HG03575 (cell line): ENCODE measurements around the gene ERF.
"Not testable (repeated sequence)": the region's sequence is repeated elsewhere in the genome, so short reads cannot be mapped to it uniquely, and the experiment has no call there.

Source experiments
- ATAC-seq: cut with Tn5 transposase; IDR thresholded peaks from one replicate; pipeline ENCODE4 v1.9.1; 2021; ENCODE audit not compliant: unreplicated experiment, insufficient number of reproducible peaks, low FRiP score; ENCODE audit errors: extremely low read depth

The ERF gene

DNA sequence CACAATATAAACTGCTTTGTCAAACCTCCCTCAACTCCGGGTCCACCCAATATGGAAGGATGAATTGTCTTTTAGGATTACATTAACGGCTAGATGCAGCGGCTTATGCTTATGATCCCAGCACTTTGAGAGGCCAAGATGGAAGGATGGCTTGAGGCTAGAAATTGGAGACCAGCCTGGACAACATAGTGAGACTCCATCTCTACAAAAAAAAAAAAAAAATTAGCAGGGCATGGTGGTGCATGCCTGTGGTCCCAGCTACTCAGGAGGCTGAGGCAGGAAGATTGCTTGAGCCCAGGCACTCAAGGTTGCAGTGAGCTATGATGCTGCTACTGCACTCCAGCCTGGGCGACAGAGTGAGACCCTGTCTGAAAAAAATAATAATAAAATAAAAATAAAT lies 11.2 kb upstream of the ERF start:
- not testable (repeated sequence) for ATAC-seq

DNA sequence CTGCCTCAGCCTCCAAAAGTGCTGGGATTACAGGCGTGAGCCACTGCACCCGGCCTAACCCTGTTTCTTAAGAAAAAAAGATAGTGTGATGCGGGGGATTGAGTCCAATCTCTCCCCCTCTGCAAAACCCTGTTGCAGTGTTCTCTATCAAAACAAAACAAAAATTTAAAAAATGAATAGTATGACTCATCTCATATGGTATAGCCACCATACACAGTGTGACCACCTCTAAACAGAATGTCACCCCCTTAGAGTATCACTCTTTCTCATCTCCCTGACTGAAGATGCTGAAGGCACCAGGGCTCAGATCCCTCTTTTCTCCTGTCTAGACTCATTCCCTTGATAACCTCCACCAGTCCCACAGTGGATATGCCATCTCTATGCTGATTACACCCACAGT lies 6.8 kb upstream of the ERF start:
- ATAC-seq, result no peak

DNA sequence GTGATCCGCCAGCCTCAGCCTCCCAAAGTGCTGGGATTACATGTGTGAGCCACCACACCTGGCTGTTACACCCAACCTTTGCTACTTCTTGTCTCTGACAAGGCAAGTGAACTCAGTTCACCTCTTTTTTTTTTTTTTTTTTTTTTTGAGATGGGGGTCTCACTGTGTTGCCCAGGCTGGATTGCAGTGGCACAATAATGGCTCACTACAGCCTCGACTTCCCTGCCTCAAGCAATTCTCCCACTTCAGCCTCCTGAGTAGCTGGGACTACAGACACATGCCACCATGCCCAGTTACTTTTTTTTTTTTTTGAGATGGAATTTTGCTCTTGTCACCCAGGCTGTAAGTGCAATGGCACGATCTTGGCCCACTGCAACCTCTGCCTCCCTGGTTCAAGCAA lies 2.9 kb upstream of the ERF start:
- not testable (repeated sequence) for ATAC-seq

DNA sequence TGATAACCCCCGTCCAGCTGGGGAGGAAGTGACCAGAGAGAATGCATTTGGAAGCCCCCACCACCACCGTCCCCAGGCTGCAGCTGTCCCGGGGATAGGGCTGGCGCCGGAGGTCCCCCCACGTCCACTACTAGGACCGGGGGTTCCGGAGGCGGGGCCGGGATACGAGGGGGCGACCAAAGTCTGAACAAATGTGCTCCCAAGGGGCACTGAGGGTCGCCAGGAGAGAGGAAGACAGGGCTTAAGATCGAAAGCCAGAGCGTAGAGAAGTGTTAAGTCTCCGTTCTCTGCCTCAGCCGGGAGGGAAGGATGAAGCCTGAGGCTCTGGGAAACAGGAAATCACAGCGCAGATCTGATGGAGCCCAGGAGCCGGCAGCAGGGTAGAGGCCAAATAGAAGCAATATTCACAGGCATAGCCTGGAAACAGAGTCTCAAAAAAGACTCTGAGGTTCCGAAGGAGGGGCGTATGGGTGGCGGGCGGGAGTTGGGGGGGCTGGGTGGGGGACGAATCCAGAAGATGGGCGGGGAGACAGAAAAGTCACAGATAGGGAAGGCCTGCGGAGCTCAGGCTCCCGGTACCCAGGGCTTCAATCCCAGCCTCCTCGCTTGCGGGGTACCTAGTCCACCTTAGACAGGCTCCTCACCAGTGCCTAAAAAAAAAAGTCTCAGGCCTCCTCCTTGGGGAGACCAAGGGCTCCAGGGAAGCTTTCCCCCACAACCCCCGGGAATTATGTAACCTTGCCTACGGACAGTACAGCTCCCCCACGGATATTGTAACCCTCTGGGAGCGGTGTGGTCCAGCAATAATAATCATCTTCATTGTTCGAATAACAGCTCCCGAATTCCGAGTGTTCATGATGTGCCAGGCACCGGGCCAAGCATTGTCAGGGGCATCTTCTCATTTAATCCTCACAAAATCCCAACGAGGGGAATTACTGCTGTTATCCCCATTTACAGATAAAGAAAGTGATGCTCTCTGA lies 1.1 kb upstream of the ERF start:
- no peak for ATAC-seq

DNA sequence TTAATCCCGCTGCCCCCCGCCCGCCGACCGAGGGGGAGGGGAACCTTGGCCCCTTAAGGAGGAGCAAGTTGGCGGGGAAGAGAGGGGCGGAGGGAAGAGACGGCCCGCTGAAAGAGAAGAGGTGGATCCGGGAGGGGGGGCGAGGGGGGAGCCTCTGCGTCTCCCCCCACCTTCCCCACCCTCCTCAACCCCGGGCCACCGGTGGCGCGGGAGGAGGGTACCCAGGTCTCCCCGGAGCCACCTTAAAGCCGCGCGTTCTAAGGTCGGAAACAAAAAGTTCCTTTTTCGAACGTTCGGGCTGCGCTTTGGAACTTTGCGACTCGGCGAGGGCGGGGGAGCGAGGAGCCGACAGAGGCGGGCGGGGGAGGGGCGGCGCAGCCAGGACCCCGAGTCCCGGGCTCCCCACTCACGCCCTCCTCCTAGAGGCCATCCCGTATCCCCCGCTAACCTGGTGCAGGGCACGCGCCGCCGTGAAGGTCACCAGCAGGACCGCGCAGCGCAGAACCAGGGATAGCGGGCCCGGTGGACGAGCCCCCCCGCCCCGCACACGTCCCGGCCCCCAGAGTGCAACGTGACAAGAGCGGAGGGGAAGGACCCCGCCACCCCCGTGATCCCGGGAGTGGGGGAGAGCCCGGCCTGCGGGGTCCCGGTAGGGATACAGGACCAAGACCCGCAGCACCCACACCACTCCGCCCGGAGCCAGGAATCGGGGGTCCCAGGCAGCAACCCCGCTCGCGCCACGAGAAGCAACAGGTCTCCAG lies 659 bp downstream of the ERF start:
- ATAC-seq, result no peak

DNA sequence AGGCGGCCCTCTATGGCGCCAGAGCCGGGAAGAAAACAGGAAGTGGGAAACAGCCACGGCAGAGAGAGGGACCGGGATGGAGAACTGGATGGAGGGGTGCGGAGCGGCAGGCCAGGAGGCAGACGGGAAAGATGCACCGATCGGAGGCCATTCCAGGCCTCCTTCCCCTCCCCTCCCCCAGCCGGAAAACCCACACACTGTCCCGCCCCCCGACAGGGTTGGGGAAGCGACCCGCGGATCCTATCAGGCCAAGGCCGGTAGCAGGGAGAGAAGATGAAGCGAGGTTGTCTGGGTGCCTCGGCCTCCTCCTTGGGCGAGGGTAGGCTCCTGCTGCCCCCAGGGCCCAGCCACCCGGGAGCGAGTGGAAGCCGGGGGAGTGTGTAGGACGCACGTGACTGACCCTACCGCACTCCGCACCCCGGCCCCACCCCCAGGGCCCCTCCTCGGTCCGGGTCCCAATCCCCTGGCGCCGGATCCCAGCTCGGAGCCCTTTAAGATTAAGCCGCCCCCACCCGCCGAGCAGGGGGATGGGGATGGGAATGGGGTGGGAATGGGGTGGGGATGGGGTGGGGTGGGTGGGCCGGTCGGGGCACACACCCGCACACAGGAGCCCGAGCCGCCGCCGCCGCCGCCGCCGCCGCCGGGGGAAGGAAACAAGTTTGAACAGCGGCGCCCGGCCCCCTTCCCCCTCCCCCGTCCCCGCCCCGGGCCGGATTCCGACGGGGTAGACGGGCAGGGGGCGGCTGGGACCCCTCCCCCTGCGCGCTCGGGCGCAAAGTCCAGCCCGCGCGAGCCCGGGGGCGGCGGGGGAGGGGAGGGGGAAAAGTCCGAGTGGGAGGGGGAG lies 1.5 kb downstream of the ERF start:
- ATAC-seq, result no peak

DNA sequence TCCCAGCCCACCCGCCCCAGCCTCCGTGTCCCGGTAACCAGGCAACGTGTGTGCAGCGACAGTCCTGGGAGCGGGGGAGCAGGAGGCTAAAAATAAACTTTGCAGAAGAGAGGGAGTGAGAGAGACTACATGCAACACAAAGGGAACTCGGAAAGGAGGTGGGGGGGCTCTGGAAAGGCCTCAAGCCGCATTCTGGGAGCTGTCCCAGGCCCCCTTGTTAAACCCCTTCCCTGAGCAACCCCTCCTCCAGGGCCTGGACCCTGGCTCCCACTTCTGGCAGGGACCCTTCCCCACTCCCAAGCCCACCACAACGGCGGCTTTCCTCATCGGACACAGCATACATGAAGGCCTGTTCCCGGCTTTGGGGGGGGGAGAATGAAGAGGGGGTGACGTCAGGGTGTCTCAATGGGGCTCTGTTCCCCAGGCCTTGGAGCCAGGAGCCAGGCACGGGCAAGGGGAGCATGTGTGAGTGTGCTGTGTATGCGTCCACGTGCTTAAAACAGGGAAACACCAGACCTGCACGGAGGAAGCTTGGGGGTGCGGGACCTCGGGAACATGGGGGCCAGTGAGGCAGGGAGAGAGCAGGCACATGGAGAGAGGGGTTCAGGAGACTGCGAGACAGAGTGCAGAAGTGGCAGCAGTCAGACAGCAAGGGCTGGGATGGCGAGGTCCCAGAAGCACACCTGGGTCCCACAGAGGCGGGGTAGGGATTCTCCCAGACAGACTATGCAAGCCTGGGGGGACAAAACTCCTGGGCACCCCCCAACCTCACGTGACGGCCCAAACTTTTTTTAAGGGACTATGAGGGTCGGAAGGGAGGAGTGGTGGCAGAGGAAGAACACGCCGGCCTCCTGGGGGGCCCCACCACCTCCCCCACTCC lies 2.3 kb downstream of the ERF start:
- ATAC-seq, result no peak

DNA sequence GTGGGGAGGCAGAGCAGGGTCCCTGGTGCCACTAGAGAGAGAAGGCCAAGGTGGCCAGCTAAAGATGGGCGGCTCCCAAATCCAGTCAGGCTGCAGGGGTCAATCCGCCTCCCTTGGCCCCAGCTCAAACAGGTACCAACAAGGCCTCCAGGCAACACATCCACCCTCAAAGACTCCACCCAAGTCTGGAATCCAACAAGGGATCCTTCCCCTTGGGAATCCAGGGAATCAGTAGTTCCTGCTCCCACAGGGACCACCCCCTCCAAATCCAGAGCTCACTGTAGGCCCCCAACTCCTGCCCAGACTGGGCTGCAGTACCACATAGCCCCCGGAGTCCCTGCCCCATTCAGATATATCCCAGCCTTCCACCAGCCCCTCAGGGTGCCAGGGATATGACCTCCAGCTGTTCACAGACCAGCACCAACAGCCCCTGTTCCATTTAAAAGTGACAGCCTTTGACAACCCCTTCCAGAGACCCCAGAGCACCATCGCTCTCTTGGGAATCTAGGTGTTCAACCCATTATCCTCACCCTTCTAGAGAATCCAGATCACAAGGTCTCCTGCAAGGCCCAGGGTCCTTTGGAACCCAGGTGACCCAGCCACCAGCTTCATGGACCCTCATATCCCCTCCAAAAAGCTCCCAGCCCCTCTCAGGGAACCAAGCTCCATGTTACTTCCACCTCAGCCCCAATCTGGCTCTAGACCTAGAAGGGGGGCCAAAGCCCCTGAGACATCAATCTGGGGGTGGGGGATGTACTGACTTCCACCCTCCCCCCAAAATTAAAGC lies 3.2 kb downstream of the ERF start:
- ATAC-seq, result no peak

DNA sequence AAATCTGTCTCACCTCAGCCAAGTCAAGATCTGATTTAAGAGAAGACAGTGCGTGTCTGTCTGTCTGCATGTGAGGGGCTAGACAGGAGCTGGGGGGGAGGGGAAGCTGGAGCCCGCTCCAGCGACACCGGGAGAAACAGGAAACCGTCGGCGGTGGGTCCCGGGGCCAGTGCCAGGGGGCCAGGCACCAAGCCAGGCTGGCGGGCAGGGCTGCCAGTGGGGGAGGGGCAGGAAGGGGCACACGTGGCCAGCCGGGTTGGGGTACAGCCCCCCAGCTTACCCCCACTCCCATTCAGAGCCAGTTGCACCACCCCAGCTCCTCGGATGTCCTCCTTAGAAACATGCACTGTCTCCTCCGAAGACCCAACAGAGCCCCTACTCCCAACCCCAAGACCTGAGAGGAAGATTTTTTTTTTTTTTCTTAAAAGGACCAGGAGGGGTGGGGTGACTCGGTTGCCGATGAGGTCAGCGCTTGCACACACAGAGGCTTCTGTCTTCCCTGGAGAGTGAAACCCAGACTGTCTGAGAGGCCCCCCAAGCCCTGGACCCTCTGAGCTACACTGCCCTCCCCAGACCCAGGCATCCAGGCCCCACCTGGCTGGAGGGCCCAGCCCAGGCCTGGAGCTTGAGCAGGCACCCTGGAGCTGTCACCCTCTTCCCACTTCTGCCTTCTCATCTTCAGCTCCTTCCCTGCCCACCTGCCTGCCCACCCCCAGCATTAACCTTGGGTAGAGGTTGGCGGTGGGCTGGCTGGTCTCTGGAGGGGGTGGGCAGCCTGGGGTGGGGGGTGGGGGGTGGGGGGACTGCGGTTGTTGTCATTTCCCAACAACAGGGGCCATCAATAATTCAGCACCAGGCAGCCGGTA lies 4.0 kb downstream of the ERF start:
- ATAC-seq, result no peak

DNA sequence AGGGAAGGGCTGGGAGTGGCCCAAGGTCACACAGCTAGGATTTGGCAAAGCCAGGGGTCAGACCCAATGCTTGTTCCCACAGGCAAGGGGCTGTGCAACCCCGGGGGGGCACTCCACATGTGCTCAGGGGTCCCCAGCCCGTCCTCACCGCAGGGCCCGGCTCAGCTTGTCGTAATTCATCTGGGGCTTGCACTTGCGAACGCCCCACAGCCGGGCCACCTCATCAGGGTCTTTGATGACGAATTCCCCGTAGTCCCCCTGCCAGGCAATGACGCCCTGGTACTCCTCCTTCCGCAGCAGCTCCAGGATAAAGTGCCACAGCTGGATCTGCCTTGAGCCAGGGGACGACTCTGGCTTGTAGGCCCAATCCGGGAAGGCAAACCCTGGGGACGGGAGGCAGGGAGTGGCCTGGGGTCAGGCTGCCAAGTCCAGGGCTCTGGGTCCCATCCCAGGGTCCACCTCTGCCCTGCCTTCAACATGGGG lies 4.7 kb downstream of the ERF start:
- ATAC-seq, result no peak

DNA sequence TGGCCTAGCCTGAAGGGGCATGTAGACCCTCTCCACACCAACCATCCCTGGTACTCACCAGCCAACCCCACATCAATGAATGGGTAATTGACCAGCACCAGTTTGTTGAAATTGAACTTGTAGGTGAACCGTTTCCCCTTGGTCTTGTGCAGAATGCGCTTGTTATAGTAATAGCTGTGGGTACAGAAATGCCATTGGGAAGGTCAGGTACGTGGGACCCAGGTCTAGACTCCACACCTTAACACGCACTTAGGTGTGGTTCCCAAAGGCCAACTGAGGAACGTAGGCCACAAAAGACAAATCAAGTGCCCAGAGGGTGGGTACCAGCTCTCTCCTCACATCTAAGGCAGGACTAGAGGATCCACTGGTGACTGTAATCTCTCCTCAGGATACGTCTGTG lies 5.2 kb downstream of the ERF start:
- ATAC-seq, result no peak

DNA sequence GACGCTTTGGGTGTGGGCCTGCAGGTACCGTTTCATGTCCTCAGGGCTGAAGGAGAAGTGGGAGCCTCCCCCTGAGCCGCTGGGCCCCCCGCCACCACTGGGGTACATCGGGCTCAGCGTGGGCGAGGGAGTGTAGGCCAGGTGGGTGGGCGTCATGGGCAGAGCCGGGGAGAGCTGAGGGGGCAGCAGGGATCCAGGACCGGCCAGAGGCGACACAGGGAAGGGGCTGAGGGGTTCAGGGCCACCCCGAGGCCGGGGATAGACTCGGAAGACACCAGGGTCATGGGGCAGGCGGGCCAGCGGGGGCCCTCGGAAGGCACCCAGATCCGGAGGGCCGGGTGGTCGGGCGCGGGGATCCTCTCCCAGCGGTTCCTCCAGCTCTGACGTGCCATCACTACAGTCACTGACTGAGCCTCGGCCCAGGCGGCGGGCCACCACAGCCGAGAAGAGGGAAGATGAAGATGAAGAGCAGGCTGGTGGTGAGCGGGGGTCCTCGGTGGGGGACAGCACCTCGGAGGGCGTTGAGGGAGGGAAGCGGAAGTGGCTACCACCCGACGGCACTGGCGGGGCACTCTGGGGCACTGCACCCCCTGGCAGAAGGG lies 5.7 kb downstream of the ERF start:
- ATAC-seq, result no peak

DNA sequence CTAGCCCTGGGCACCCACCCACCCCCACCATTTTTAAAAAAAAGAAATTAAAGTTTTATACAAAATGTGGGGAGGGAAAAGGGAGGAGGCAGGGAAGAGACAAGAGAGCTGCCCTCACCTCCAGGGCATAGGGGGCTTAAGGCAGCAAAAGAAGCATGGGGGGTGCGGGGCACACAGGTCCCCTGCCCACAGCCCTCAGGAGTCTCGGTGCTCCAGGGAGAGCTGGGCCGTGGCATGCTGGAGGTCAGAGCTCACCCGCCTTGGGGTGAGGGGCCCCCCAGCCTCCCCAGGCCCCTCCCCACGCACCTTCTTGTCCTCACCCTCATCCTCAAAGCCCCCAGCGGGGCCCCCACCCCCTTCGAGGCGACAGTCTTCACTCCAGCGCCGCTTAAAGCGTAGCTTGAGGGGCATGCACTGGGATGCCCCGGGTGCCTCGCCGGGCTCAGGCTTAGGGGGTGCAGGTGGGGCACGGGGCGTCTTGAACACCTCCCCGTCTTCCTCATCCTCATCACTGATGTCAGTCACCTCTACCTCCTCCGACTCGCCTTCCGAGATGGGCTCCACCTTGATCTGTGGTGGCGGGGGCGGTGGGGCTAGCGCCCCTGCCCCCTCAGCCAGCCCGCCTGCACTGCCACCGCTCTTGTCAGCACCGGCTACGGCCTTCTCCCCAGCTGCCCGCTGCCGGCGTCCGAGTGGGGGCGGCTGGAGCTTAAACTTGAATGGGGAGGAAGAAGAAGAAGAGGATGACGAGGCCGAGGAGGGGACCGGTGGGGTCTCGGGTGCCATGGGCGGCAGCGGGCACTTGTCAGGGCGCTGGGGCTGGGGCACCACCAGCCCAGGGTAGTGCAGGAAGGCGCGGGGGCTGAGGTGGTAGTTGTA lies 6.4 kb downstream of the ERF start:
- ATAC-seq, result no peak

DNA sequence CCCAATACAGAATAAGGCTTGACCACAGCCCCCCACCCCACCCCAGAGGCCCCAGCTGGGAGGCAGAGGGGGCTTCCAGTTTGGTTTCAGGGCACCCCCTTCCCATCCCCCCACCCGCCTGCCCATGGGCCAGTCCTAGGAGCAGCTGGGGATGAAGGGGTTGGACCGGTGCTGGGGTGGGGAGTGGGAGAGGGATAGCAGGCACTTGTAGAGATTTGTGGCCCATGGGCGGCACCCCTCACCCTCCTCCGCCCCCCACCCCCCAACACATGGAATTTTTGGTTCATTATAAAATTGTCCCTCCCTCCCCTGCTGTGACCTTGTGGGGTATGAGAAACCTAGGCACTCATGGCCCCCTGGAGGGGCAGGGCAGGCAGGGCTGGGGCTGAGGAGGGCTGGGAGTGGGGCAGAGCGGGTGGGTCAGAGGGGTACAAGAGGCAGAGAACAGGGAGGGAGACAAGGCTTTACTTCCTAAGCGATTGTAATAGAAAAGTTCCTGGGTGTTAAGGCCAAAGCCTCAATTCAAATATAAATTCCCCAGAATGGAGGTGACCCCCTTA lies 7.2 kb downstream of the ERF start:
- ATAC-seq, result no peak

DNA sequence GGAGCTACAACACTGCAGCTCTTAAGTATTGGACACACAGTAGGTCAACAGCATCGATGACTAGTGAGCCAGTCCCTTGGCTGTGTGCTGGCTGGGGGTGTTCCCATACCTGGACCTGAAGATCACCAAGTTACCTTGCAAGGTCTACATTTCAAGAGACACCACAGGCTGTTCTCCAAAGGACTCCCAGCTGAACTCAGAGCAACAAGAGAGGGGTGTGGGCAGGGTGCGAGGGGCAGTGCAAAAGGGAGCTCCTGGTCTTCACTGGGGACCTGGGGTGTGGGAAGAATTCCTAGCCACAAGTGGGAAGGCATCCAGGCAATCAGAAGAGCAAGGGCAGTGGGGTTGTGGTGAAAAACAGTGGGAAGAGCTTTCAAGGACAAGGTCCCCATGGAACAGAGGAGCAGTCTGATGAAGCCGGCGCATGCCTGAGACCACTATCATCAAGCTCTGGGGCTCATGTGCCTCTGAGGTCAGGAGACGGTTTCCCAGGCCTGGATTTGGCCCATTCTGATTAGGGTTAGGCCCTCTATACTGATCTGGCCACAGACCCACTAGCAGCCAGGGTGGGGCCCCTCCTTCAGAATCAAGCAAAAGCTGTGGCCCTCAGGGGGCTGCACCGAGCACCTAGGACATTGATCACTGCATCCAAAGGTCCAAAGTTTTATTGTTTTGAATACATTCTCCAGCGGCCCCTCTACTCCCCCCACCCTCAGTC lies 7.8 kb downstream of the ERF start:
- no peak for ATAC-seq
